HG02588 (cell line): ENCODE data around the gene C16orf95.

ENCODE experiments used
- ATAC-seq: cut with Tn5 transposase; IDR thresholded peaks from one replicate; pipeline ENCODE4 v1.9.1; 2021; ENCODE audit warnings: mild to moderate bottlenecking, moderate library complexity; ENCODE audit not compliant: unreplicated experiment

C16orf95 gene

GRCh38 chr16:87333581-87334331 is 16.6 kb upstream of the C16orf95 start:
- no peak for ATAC-seq

GRCh38 chr16:87333101-87333500 is 15.9 kb upstream of the C16orf95 start:
- ATAC-seq = no peak

DNA sequence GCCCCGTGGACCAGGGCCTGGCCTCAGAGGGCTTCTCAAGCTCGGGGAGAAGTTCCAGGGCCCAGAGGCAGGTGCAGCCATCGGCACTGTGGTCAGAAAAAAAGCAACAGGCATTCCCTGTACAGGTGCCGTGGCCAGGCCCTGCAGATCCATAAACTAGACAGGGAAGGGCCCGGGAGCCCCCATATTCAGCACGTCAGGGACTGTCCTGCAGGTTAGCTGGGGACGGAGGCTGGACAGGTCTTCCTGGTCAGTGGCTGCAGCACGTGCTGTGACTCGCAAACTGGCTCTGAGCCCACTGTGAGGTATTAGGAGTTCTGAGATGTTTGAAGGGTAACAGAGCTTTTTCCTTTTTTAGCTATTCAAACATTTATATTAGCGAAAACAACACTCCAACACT is 15.0 kb upstream of the C16orf95 start:
- ATAC-seq = no peak

- no peak for ATAC-seq
Observed at GRCh38 chr16:87331241-87331801, 14.1 kb upstream of the C16orf95 start.

DNA sequence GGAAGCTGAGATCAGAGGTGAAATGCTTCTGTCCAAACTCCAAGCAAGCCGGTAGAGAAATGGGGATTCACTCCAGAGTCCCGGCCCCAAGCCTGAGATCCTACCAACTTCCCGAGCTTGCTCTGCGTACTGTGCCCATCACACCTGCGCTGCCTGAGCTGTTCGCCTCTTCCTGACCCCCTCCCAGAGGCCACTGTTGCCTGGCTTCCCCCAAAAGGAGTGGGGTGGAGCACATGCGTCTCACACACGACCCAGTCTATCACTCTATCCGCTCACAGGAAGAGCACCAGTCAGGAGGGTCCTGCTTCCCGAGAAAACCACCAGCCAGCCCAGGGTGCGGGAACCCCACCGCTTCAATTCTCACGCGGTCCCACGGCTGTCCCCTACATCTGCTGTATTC is 13.5 kb upstream of the C16orf95 start:
- ATAC-seq = no peak

DNA sequence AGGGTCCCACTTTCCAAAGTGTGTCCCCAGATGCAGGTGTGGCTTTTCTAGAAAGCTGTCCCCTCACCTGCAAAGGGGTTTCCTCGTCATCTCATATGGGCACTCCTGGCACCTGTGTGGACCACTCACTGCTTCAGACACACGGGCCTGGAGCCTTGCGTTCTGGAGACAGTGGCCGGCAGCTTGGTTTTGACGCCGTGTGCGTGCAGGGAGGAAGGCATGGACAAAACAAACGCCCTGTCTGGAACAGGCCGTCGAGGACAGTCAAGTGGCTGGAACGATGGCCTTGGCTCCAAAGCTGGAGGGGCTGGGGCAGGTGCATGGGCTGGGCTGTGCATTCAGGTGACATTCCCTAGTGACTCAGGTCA is 13.0 kb upstream of the C16orf95 start:
- ATAC-seq = no peak

DNA sequence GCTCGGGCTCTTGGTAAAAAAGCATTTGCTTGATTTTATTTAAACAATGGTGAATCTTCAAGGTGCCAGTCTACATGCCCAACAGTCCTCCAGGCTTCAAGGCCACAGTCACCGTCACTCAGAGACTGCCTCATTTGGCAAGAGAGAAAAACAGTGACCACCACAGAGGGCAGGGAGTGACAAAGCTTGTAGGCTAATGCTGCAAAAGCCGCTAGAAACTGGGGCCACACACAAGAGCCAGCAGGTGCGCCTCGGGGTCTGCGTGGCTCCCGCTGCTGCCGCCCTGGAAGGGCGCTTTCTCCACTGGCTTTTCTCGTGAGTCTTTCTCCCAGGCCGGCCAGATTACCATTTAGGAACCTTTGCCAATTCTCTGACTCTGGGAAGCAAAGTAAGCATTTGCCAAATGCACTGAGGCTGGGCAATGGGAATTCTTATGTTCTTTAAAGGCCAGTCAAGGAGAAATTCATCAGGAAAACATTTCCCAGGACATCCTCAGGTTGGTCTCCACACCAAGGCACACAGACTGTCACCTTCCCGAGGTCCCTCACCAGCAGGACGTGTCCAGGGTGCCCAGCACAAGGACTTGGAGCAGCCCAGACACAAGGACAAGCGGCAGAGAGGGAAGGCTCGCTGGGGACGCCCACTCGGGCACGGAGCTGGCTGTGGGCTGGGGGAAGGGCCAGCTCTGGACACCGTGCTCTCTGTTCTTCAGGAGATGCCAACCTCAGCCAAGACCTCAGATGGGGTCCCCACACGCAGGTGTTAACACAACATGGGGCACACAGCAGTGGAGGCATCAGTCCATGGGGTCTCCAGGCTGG is 12.5 kb upstream of the C16orf95 start:
- no peak for ATAC-seq

GRCh38 chr16:87328846-87329245 is 11.7 kb upstream of the C16orf95 start:
- ATAC-seq = no peak

- ATAC-seq = no peak
Observed at GRCh38 chr16:87327798-87328495, 10.8 kb upstream of the C16orf95 start.

GRCh38 chr16:87326151-87326571 is 9.0 kb upstream of the C16orf95 start:
- no peak for ATAC-seq

DNA sequence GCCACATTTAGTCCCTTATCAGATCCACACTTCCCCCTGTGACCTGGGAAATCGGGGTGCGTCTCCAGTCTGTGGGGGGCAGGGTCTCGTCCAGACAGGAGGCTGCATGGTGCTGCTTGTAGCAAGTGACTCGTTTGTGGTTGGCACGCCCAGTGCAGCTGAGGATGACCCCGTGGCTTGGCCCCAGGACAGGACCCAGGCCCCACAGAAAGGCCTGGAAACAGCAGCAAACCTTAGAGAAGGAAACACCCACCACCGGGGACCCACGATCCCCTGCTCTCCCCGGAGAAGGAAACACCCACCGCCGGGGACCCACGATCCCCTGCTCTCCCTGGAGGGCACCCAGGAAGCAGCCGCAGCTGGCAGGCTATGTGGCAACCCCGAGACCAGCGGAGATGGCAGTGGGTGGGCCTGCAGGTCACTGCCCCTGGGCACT is 8.2 kb upstream of the C16orf95 start:
- ATAC-seq = no peak

DNA sequence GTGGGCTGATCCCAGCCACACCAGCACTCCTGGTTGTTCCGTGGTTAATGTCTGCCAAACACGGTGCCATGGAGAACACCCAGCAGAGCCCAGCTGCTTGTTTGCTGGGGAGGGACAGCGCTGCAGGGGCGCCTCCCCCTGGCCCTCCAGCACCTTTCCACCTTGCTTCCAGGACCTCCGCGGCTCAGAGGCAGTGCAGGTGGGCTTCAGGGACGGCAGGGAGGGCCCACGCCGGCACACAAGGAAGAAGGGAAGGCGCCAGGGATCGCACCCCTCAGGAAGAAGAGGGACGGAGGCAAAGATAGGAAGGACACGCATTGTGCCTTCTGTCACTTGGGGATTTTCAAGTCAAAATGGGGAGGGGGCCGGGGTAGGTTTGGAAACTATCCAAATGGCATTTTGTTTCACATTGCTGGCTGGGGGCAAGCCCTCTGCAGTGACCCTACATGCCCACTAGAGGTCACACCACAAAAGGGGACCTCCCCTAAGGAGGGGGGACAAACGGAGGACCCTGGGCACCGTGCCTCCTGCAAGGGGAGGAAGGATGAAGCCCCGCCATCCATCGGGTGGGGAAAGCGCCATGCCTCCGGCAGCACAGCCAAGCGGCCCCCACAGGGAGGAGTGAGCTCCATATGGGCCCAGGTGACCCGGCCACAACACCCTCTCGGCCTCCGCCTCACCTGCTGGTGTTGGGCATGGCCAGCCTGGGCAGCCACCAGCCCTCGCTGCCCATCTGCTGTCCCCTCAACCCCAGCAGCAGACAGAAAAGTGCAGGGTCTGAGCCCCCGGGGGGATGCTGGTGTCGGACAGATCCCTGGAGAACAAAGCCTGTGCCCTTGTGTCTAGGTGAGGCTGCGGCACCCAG is 7.5 kb upstream of the C16orf95 start:
- ATAC-seq = no peak

GRCh38 chr16:87323727-87324410 is 6.7 kb upstream of the C16orf95 start:
- ATAC-seq = no peak

GRCh38 chr16:87322833-87323726 is 5.9 kb upstream of the C16orf95 start:
- no peak for ATAC-seq

DNA sequence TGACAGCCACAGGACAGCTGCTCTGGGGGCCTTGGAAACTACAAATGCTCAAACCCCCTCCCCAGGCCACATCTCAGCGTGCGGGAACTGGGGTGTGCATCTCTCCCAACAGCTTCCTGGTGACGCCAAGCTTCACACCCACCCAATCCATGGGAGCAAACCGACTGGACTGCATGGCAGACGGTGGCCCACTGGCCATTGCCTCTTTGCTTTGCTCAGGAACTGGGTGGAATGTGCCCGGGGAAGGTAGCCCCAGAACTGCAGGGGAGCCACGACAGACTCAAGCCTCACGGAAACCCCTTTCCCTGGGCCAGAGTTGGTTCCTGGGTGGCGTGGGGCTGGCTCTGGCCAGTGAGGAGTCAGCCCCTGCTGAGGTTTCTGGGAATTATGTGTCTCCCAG is 5.2 kb upstream of the C16orf95 start:
- ATAC-seq = no peak

DNA sequence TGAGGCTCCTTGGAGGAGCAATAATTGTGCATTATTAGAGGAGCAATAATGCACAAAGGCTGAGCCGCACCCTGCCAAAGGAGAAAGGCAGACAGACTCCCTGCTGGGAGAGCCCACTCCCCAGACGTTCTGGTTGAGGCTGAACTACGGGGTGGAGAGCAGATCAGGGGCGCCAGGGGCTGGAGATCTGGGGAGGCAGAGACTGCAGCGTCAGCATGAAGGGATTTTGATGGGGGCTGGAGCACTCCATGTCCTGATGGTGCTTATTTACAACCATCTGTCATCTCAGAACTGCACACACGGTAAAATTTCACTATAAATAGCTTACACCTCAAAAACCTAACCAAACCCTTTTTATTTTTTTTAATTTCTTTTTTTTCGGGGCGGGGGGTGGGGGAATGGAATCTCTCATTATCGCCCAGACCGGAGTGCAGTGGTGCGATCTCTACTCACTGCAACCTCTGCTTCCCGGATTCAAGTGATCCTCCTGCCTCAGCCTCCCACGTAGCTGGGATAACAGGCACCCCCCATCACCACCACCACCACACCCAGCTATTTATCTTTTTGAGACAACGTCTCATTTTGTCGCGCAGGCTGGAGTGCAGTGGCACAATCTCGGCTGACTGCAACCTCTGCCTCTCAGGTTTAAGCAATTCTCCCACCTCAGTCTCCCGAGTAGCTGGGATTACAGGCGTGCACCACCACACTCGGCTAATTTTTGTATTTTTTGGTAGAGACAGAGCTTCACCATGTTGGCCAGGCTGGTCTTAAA is 4.3 kb upstream of the C16orf95 start:
- no peak for ATAC-seq

DNA sequence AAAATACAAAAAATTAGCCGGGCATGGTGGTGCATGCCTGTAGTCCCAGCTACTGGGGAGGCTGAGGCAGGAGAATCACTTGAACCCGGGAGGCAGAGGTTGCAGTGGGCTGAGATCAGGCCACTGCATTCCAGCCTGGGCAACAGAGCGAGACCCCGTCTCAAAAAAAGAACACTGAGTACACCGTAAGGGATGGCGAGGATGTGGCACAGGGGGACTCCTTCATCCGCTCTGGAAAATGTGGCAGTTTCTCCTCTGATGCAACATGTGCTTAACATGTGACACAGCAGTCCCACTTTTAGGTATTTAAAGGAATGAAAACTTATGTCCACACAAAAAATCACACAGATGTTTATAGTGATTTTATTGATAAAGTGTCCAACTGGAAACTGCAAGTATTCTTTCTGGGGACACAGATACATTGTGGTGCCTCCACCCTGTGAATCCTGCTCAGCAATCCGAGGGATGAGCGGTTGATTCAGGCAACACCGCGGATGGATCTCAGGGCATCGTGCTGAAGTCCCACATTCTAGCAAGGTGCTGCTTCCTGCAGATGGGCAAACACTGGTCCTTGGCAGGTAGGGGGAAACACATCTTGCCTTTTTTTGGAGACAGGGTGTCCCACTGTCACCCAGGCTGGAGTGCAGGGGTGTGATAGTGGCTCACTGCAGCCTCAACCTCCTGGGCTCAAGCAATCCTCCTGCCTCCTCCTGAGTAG is 3.5 kb upstream of the C16orf95 start:
- ATAC-seq = no peak
